AG10803 (cell line): ENCODE results near the gene NFYC.

Source experiments
- DNase-seq: peaks from one replicate; pipeline ENCODE4 v3.0.0; 2010; ENCODE audit warnings: low read depth
- H3K4me3 ChIP-seq: 2 replicates; pipeline ENCODE4 v1.5.1; 2011; ENCODE audit warnings: mild to moderate bottlenecking, low read length, control low read depth
- CTCF ChIP-seq: conservative IDR thresholded peaks from 2 replicates; pipeline ENCODE4 v1.5.1; 2011; ENCODE audit warnings: mild to moderate bottlenecking, low read length, control low read depth, inconsistent platforms

NFYC gene

GRCh38 chr1:40736085-40736531 is 44.6 kb downstream of the NFYC start:
- DNase-seq: peak; percentile 65
- no peak overlapping the region for H3K4me3 ChIP-seq
- no peak for TF ChIP-seq CTCF

GRCh38 chr1:40738831-40739230 is 47.3 kb downstream of the NFYC start:
- no peak overlapping the region for H3K4me3 ChIP-seq
- TF ChIP-seq CTCF: no peak
- no peak for DNase-seq

GRCh38 chr1:40739455-40740008 is 48.0 kb downstream of the NFYC start:
- H3K4me3 ChIP-seq: no peak overlapping the region
- TF ChIP-seq CTCF: no peak
- DNase-seq: peak; percentile 40

GRCh38 chr1:40740039-40740996 is 48.8 kb downstream of the NFYC start:
- no peak for DNase-seq
- no peak overlapping the region for H3K4me3 ChIP-seq
- TF ChIP-seq CTCF: no peak

GRCh38 chr1:40740997-40741736 is 49.7 kb downstream of the NFYC start:
- no peak for TF ChIP-seq CTCF
- H3K4me3 ChIP-seq: no peak overlapping the region
- no peak for DNase-seq

GRCh38 chr1:40742363-40743061 is 51.0 kb downstream of the NFYC start:
- no peak for TF ChIP-seq CTCF
- DNase-seq: no peak
- no peak overlapping the region for H3K4me3 ChIP-seq
